ENCODE measurements around the gene GOLGA3. TPM values are rescaled to one million over a fixed set of nuclear protein-coding genes. Genes with fewer than 3 reads are reported as not detected.
"Not testable (repeated sequence)": the region's sequence is repeated elsewhere in the genome, so short reads cannot be mapped to it uniquely, and the experiment has no call there.

Gene GOLGA3
- total RNA-seq, 2 experiments from 2014 or later, result 41.7 to 44.2 TPM

DNA sequence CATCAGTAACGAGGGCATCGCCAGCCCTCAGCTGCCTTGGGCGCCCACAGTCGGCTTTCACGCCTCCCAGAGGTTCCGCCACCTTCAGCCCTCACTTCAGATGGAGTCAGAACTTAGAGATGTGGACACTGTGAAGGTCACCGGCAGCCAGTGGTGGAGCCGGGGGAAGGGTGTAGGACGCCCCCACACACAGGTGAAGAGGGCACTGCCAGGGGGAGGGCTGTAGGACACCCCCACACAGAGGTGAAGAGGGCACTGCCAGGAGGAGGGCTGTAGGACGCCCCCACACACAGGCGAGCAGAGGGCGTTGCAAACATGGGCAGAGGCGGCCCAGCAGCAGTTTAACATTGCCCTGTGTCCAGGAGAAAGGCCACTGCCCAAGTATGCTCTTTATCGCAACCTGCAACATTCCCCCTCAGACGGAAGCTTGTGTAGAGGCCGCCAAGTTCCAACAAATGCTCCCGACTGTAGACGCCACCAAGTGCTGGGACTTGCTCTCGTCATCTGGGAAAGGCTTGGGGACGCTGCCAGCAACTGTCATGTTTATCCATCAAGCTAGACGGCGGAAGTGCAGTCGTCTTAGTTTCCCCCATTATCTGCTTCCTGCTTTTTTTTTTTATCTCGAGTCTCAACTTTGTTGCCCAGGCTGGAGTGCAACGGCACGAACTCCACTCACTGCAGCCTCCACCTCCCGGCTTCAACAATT is 62.1 kb downstream of the GOLGA3 start:
- no peak overlapping the region for H3K27ac Mint-ChIP-seq
- ChIA-PET CTCF (no interaction called here), POLR2A (no interaction called here)
- no peaks in the 10 kb centered on the region for H3K27me3 Mint-ChIP-seq
- H3K4me3 Mint-ChIP-seq, result no peak overlapping the region
- intact Hi-C loops (cut with micrococcal nuclease), result no loop called here
- H3K36me3 Mint-ChIP-seq, result peaks cover 10% of the 10 kb centered on the region
- no peak for DNase-seq
- H3K4me1 Mint-ChIP-seq (ENCODE audit: low read depth), result peaks cover 23% of the 10 kb centered on the region
- no peaks in the 10 kb centered on the region for H3K9me3 Mint-ChIP-seq

- ChIA-PET CTCF (no interaction called here), POLR2A (interaction anchor here (0.7 kb wide), 1 partner anchor 143 kb away, joined by 3 read pairs; no protein-coding TSS in a partner anchor)
- no peak for DNase-seq
- no peak overlapping the region for H3K27ac Mint-ChIP-seq
- no peaks in the 10 kb centered on the region for H3K27me3 Mint-ChIP-seq
- H3K36me3 Mint-ChIP-seq, result peaks cover 15% of the 10 kb centered on the region
- intact Hi-C loops (cut with micrococcal nuclease), result no loop called here
- no peak overlapping the region for H3K4me3 Mint-ChIP-seq
- H3K4me1 Mint-ChIP-seq (ENCODE audit: low read depth), result peaks cover 20% of the 10 kb centered on the region
- no peaks in the 10 kb centered on the region for H3K9me3 Mint-ChIP-seq
These were observed 63.3 kb downstream of the GOLGA3 start for GRCh38 chr12:132765361-132765760.

DNA sequence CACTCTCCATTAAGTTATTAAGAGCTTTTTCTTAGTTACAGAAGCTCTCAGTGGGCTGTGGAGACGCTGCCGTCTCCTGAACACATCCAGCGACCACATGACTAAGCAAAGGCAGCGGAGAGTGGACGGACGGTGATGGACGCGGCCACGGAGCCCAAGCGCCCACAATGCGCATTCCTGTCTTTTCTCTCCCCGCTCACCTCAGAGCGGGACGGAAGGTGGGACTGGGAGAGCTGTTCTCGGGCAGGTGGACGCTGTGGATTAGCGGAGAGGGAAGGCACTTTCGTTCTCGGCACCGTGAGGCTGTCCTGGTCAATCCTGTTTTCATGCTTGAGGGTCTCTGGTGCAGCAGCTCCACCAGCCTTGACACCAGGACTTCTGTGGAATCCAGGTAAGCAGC is 64.4 kb downstream of the GOLGA3 start:
- no peak for DNase-seq
- no peaks in the 10 kb centered on the region for H3K9me3 Mint-ChIP-seq
- CTCF ChIA-PET, result no interaction called here
- no peak overlapping the region for H3K4me3 Mint-ChIP-seq
- peaks cover 23% of the 10 kb centered on the region for H3K4me1 Mint-ChIP-seq (ENCODE audit: low read depth)
- intact Hi-C loops (cut with micrococcal nuclease), result loop anchor here (5.0 kb wide), 2 partner anchors 223 to 368 kb away; partner anchors contain the start of genes ZNF10, ZNF26 and ZNF891
- H3K27me3 Mint-ChIP-seq, result no peaks in the 10 kb centered on the region
- peaks cover 21% of the 10 kb centered on the region for H3K36me3 Mint-ChIP-seq
- POLR2A ChIA-PET, result no interaction called here
- H3K27ac Mint-ChIP-seq, result no peak overlapping the region

DNA sequence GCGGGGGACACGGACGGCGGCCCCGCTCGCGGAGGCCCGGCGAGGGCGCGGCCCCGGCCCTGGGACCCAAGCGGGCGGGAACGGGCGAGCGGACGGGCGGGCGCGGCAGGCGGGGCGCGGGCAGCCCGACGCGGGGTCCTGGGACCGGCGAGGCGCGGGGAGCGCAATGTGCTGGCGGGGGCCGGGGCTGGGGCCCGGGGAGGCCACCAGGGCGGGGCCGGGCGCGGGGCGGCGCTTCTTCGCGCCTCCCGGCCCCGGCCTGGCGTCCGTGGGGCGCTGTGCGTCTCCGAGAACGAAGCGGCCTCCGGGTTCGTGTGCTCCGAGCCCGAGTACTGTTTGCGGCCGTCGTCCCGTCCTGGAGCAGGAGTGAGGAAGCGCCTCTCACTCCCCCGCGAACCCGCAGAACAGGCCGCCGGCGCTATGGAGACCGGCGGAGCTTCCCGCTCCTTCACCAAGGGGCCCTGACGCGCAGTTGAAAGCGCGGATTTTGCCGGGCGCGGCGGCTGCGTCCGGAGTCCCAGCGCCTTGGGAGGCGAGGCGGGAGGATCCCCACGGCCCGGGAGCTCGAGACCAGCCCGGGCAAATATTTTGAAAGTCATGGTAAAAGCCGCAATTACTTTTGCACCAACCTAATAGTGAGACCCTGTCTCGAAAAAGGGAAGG is 66.6 kb downstream of the GOLGA3 start:
- POLR2A ChIA-PET, result no interaction called here

GRCh38 chr12:132761032-132761920 is 67.4 kb downstream of the GOLGA3 start, which contains the start of gene ANKLE2:
Gene ANKLE2 (minus strand): TSS chr12:132761832. CDS start chr12:132761798, 34 bp downstream.
- Mint-ChIP-seq H3K4me3 (peak within 1 kb of the TSS; percentile 88), H3K27ac (peak within 1 kb of the TSS; percentile 97), H3K27me3 (no peaks in the 10 kb centered on the region), H3K9me3 (no peaks in the 10 kb centered on the region), H3K4me1 (ENCODE audit: low read depth) (peaks cover 26% of the 10 kb centered on the region), H3K36me3 (peaks cover 32% of the 10 kb centered on the region)
- CTCF ChIA-PET, result interaction anchor here (1.3 kb wide), 1 partner anchor 143 kb away, joined by 5 read pairs; no protein-coding TSS in a partner anchor
- intact Hi-C loops (cut with micrococcal nuclease), result loop anchor here (2.0 to 5.0 kb wide), 6 partner anchors 68 to 371 kb away; partner anchors contain the start of genes CHFR, GOLGA3, ZNF10 and ZNF140
- POLR2A ChIA-PET, result interaction anchor here (0.7 to 2.2 kb wide), 2 partner anchors 50 to 126 kb away, joined by 3 to 12 read pairs; partner anchors contain the start of genes CHFR and PGAM5
- DNase-seq, result peak; percentile 86

More for the DNA sequence above, 66.6 kb downstream of the GOLGA3 start:
- DNase-seq, result peak; percentile 88
- CTCF ChIA-PET, result no interaction called here
- Mint-ChIP-seq H3K27me3 (no peaks in the 10 kb centered on the region), H3K9me3 (no peaks in the 10 kb centered on the region), H3K4me3 (peak overlapping the region; percentile 75), H3K27ac (peak overlapping the region; percentile 88), H3K4me1 (ENCODE audit: low read depth) (peaks cover 24% of the 10 kb centered on the region), H3K36me3 (peaks cover 27% of the 10 kb centered on the region)
- intact Hi-C loops (cut with micrococcal nuclease), result loop anchor here (2.0 to 5.0 kb wide), 6 partner anchors 67 to 370 kb away; partner anchors contain the start of genes CHFR, GOLGA3, ZNF10 and ZNF140

GRCh38 chr12:132759359-132759758 is 69.3 kb downstream of the GOLGA3 start:
- Mint-ChIP-seq H3K4me1 (ENCODE audit: low read depth) (peaks cover 26% of the 10 kb centered on the region), H3K9me3 (no peaks in the 10 kb centered on the region), H3K36me3 (peaks cover 40% of the 10 kb centered on the region), H3K27me3 (no peaks in the 10 kb centered on the region), H3K4me3 (no peak overlapping the region), H3K27ac (peak overlapping the region; percentile 8)
- no peak for DNase-seq
- POLR2A ChIA-PET, result interaction anchor here (2.2 kb wide), 1 partner anchor 48 kb away, joined by 12 read pairs; the partner anchor contains the start of gene PGAM5
- CTCF ChIA-PET, result no interaction called here
- intact Hi-C loops (cut with micrococcal nuclease), result no loop called here

DNA sequence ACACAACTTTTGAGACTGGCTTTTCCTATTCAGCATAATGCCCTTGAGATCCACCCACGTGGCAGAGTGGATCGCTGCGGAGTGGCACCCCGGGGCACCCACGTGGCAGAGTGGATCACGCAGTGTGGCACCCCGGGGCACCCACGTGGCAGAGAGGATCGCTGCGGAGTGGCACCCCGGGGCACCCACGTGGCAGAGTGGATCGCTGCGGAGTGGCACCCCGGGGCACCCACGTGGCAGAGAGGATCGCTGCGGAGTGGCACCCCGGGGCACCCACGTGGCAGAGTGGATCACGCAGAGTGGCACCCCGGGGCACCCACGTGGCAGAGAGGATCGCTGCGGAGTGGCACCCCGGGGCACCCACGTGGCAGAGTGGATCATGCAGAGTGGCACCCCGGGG is 69.8 kb downstream of the GOLGA3 start:
- H3K9me3 Mint-ChIP-seq; H3K4me3 Mint-ChIP-seq; POLR2A ChIA-PET; H3K27me3 Mint-ChIP-seq; DNase-seq; CTCF ChIA-PET; intact Hi-C loops (cut with micrococcal nuclease): not testable (repeated sequence)
- Mint-ChIP-seq H3K27ac (peak overlapping the region; percentile 8), H3K4me1 (ENCODE audit: low read depth) (peaks cover 26% of the 10 kb centered on the region), H3K36me3 (peaks cover 43% of the 10 kb centered on the region)

- Mint-ChIP-seq H3K27me3 (no peaks in the 10 kb centered on the region), H3K4me1 (ENCODE audit: low read depth) (peaks cover 16% of the 10 kb centered on the region), H3K4me3 (no peak overlapping the region), H3K36me3 (peaks cover 42% of the 10 kb centered on the region), H3K9me3 (no peaks in the 10 kb centered on the region), H3K27ac (no peak overlapping the region)
- ChIA-PET POLR2A (no interaction called here), CTCF (interaction anchor here (1.0 kb wide), 1 partner anchor 14 kb away, joined by 3 read pairs; no protein-coding TSS in a partner anchor)
- DNase-seq, result no peak
- intact Hi-C loops (cut with micrococcal nuclease), result no loop called here
These were observed 74.3 kb downstream of the GOLGA3 start for GRCh38 chr12:132754160-132754932.

DNA sequence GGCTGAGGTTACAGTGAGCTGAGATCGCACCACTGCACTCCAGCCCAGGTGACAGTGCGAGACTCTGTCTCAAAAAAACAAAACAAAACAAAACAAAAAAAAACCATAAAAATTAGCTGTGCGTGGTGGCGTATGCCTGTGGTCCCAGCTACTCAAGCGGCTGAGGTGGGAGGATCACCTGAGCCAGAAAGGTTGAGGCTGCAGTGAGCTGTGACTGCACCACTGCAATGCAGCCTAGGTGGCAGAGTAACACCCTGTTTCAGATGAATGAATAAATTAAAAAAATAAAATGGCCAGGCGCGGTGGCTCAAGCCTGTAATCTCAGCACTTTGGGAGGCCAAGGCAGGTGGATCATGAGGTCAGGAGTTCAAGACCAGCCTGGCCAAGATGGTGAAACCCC is 75.0 kb downstream of the GOLGA3 start:
- DNase-seq; H3K27ac Mint-ChIP-seq; POLR2A ChIA-PET; intact Hi-C loops (cut with micrococcal nuclease); H3K27me3 Mint-ChIP-seq; H3K9me3 Mint-ChIP-seq; H3K4me3 Mint-ChIP-seq: not testable (repeated sequence)
- CTCF ChIA-PET, result interaction anchor here (1.0 kb wide), 1 partner anchor 15 kb away, joined by 3 read pairs; no protein-coding TSS in a partner anchor
- Mint-ChIP-seq H3K4me1 (ENCODE audit: low read depth) (peaks cover 14% of the 10 kb centered on the region), H3K36me3 (peaks cover 42% of the 10 kb centered on the region)

GRCh38 chr12:132748319-132748718 is 80.3 kb downstream of the GOLGA3 start:
- intact Hi-C loops (cut with micrococcal nuclease), result no loop called here
- H3K27me3 Mint-ChIP-seq, result no peaks in the 10 kb centered on the region
- no peaks in the 10 kb centered on the region for H3K4me1 Mint-ChIP-seq (ENCODE audit: low read depth)
- peaks cover 52% of the 10 kb centered on the region for H3K36me3 Mint-ChIP-seq
- H3K9me3 Mint-ChIP-seq, result no peaks in the 10 kb centered on the region
- ChIA-PET POLR2A (no interaction called here), CTCF (no interaction called here)
- H3K4me3 Mint-ChIP-seq, result no peak overlapping the region
- no peak for DNase-seq
- no peak overlapping the region for H3K27ac Mint-ChIP-seq

DNA sequence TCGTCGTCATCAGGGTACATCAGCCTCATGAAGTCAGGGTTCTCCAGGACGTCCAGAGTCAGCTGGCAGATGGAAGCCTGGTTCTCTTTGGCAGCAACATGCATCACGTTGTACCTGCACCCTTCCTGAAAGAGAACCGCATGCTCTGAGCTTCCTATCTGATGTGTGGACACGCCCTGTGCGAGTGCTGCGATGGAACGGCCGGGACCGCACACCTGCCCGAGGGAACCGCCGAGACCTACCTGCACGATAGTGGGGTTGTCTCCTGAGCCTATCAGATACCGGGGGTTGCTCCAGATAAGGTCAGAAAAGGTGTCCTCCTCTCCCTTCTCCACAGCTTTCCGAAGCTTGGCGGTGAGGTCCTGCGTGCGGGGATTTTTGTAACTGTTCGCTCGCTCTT is 80.8 kb downstream of the GOLGA3 start:
- no peak for DNase-seq
- Mint-ChIP-seq H3K27ac (no peak overlapping the region), H3K4me3 (no peak overlapping the region), H3K4me1 (ENCODE audit: low read depth) (peaks cover 2% of the 10 kb centered on the region), H3K27me3 (no peaks in the 10 kb centered on the region), H3K36me3 (peaks cover 53% of the 10 kb centered on the region), H3K9me3 (no peaks in the 10 kb centered on the region)
- CTCF ChIA-PET, result no interaction called here
- POLR2A ChIA-PET, result no interaction called here
- intact Hi-C loops (cut with micrococcal nuclease), result no loop called here

All from activated CD4-positive, alpha-beta memory T cell treated with anti-CD3 and anti-CD28 coated beads for 36 hours (primary cell).